Mesangial cell (primary cell): ENCODE measurements around the gene METRNL. TPM values are rescaled to one million over a fixed set of nuclear protein-coding genes. Genes with fewer than 3 reads are reported as not detected.

Experiments used
- total RNA-seq: library from RNA; depleted of rRNA; stranded (reverse); fragments of >200 nt; gene quantifications from 2 replicates; pipeline ENCODE4 v1.2.3, GENCODE V29; 2015

Gene METRNL
- 22.2 and 78.3 TPM in 2 replicates for total RNA-seq

GRCh38 chr17:83079352-83079747 is at the start of gene METRNL:
TSS of gene METRNL (plus strand) at chr17:83079609. CDS start at chr17:83079816, 207 bp downstream.

Other genes starting within 250 kb of the METRNL start
- gene ZNF750, start 239.6 kb upstream of the METRNL start, total RNA-seq = not detected in 2 replicates